Astrocyte (in vitro differentiated cells and primary cell): Measurements from ENCODE around the gene AGAP6.
"Not testable (repeated sequence)": the region's sequence is repeated elsewhere in the genome, so short reads cannot be mapped to it uniquely, and the experiment has no call there.

Experiments used
- CTCF ChIP-seq: IDR thresholded peaks from 2 replicates; pipeline ENCODE4 v1.5.1; 2011; ENCODE audit warnings: low read depth, mild to moderate bottlenecking, inconsistent platforms, low read length, moderate library complexity; ENCODE audit not compliant: insufficient read depth
- EZH2 ChIP-seq: IDR thresholded peaks from 2 replicates; pipeline ENCODE4 v1.6.1; 2012; ENCODE audit warnings: mild to moderate bottlenecking, low read length, inconsistent platforms; ENCODE audit not compliant: insufficient read depth

- not testable (repeated sequence) for TF ChIP-seq CTCF, EZH2
Observed at GRCh38 chr10:49970331-49970857, 17.8 kb upstream of the AGAP6 start.
